ENCODE results near the gene PALMD.

Gene PALMD

DNA sequence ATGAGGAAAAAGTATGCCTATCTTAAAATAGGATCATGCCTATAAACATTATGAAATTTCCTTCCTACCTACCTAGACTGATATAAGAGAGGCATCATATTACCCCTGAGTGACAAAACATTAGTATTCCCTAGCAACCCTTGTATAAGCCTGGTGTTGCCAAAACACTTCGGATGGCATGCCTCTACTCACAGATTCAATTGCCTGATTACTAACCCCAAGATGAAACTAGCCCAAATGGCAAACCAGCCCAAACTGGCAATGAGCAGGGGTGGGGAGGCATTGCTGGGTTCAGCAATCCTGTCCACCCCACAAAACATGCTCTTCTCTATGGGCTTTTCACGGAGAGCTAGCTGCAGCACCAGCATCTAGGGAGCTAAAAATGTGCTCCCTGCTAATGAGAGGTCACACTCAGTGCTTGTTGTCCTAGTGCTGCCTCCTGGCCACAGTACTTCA, 13.9 kb downstream of the PALMD start:
- in situ Hi-C loops (cut with HindIII; ENCODE audit: low sequenced_read_pairs), result no loop called here
- peak; percentile 42 for DNase-seq (ENCODE audit: low read depth, low spot score)
- no peak overlapping the region for H3K4me3 ChIP-seq (ENCODE audit: low read depth, low read length)
- TF ChIP-seq, protein P1, sequence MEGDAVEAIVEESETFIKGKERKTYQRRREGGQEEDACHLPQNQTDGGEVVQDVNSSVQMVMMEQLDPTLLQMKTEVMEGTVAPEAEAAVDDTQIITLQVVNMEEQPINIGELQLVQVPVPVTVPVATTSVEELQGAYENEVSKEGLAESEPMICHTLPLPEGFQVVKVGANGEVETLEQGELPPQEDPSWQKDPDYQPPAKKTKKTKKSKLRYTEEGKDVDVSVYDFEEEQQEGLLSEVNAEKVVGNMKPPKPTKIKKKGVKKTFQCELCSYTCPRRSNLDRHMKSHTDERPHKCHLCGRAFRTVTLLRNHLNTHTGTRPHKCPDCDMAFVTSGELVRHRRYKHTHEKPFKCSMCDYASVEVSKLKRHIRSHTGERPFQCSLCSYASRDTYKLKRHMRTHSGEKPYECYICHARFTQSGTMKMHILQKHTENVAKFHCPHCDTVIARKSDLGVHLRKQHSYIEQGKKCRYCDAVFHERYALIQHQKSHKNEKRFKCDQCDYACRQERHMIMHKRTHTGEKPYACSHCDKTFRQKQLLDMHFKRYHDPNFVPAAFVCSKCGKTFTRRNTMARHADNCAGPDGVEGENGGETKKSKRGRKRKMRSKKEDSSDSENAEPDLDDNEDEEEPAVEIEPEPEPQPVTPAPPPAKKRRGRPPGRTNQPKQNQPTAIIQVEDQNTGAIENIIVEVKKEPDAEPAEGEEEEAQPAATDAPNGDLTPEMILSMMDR (IDR thresholded peaks at IDR 0.05; ENCODE audit: low read depth, low read length), result no peak

DNA sequence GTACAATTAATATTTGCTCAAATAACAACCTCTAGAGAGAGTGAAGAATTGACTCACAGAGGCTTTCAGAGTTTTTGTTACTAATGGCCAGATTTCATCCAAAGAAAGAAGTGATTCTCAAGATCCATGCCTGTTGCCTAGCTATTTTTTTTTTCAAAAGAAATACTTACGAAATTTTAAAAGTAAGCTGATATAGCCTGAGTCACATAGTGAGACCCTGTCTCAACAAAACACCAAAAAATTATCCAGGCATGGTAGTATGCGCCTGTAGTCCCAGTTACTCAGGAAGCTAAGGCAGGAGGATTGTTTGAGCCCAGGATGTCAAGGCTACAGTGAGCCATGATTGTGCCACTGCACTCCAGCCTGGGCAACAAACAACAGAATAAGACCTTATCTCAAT, 14.6 kb downstream of the PALMD start:
- DNase-seq (ENCODE audit: low read depth, low spot score), result no peak
- in situ Hi-C loops (cut with HindIII; ENCODE audit: low sequenced_read_pairs), result no loop called here
- no peak overlapping the region for H3K4me3 ChIP-seq (ENCODE audit: low read depth, low read length)
- TF ChIP-seq, protein P1 (IDR thresholded peaks at IDR 0.05; ENCODE audit: low read depth, low read length), result no peak

DNA sequence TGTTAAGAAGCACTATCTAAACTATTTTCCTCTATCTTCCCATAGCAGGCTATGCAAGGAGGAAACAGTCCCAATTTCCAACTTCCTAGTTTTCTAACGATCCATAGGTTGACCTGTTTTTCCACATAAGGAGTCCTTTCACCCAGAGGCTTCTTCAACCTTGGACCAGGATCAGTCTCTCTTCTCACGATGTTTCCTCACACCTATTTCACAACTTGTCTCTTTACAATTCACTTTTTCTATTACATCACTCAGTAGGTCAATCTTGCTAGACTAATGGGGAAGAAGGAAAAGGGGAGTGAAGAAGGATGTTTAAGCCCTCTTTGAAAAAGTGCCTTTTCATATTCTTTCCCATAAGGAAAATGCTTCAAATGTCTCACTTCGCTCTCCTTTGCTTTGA, 15.9 kb downstream of the PALMD start:
- no peak overlapping the region for H3K4me3 ChIP-seq (ENCODE audit: low read depth, low read length)
- no peak for DNase-seq (ENCODE audit: low read depth, low spot score)
- TF ChIP-seq, protein P1 (IDR thresholded peaks at IDR 0.05; ENCODE audit: low read depth, low read length), result no peak
- in situ Hi-C loops (cut with HindIII; ENCODE audit: low sequenced_read_pairs), result no loop called here

DNA sequence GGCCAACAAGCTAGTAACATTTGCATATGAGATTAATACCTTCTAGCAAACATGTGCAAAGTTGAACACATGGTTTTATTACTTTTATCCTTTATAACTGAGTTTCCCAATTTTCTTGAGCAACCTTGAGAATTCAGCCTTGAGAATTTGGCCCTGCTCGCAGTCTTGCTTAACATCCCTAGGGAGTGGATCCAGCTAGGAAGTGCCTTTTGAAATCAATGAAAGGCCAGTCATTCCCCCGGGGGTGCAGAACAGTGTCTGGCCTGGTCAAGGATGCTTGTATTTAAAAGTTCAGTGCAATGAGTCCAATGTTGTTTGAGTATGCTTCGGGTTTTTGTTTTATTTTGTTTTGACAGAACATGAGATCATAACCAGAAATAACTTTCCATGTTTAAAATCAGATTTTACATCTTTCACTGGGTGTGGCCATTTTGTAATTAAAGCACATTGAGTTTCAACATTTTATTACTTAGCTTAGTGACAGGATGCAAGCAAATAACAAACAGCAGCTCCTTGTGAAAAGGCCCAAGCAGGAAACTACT, 16.7 kb downstream of the PALMD start:
- DNase-seq (ENCODE audit: low read depth, low spot score), result peak; percentile 43

DNA sequence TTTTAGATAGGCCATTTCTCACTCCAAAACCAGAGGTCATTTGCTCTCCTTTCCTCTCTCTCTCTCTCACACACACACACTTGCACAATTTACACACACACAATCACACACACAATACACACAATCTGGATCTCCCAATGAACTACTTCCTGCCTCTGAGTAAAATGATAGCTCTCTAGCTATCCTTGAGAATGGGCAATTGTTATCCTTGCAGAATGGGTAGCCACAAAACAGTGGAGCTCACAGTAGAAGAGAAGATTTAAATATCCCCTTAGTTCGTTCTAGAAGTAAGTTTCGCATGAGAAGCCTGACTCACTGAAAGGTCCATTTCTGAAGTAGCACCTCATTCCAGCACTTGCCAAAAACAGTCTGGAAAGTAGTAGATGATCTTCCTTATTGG, 17.6 kb downstream of the PALMD start:
- no peak overlapping the region for H3K4me3 ChIP-seq (ENCODE audit: low read depth, low read length)
- in situ Hi-C loops (cut with HindIII; ENCODE audit: low sequenced_read_pairs), result no loop called here
- no peak for DNase-seq (ENCODE audit: low read depth, low spot score)
- TF ChIP-seq, protein P1 (IDR thresholded peaks at IDR 0.05; ENCODE audit: low read depth, low read length), result no peak

More for the DNA sequence above, 16.7 kb downstream of the PALMD start:
- TF ChIP-seq, protein P1 (IDR thresholded peaks at IDR 0.05; ENCODE audit: low read depth, low read length), result no peak
- in situ Hi-C loops (cut with HindIII; ENCODE audit: low sequenced_read_pairs), result no loop called here
- no peak overlapping the region for H3K4me3 ChIP-seq (ENCODE audit: low read depth, low read length)

DNA sequence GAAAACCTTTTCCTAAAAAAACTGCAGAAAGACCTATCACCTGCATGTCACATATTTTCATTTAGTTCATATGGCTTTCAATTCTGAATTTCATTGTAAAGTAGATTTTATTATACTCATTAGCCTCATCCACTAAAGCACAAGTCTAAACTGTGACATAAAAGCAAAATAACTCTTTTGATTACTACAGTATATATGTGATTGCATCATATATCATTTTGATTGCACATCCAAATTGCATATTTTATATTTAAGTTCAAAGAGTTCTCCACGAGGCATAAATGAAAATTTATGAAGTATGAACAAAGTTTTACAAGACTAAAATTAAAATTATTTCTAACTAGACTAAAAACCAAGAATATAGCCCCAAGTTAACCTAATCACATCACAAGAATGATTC, 19.3 kb downstream of the PALMD start:
- TF ChIP-seq, protein P1 (IDR thresholded peaks at IDR 0.05; ENCODE audit: low read depth, low read length), result no peak
- no peak overlapping the region for H3K4me3 ChIP-seq (ENCODE audit: low read depth, low read length)
- DNase-seq (ENCODE audit: low read depth, low spot score), result no peak
- in situ Hi-C loops (cut with HindIII; ENCODE audit: low sequenced_read_pairs), result no loop called here
